Neuronal stem cell (in vitro differentiated cells): ENCODE measurements around the gene IQGAP1.
A peak's percentile ranks its signal among the peaks of the same experiment; 100 is the strongest.

Experiments used
- DNase-seq: peaks from one replicate; pipeline ENCODE4 v3.0.0-alpha.2; 2013; ENCODE audit warnings: low spot score
- H2AFZ ChIP-seq: one replicate; pipeline ENCODE4 v1.6.1; 2013; ENCODE audit warnings: mild to moderate bottlenecking, low read length, inconsistent platforms
- H2AK5ac ChIP-seq: 2 replicates; pipeline ENCODE4 v1.6.1; 2013; ENCODE audit warnings: low read depth, mild to moderate bottlenecking, inconsistent platforms, low read length, moderate library complexity, mixed read lengths
- H2BK120ac ChIP-seq: 2 replicates; pipeline ENCODE4 v1.6.1; 2013; ENCODE audit warnings: low read depth, mild to moderate bottlenecking, inconsistent platforms, low read length, moderate library complexity, mixed read lengths
- H2BK12ac ChIP-seq: one replicate; pipeline ENCODE4 v1.6.1; 2013; ENCODE audit warnings: low read length, inconsistent platforms
- H2BK15ac ChIP-seq: 2 replicates; pipeline ENCODE4 v1.6.1; 2013; ENCODE audit warnings: mild to moderate bottlenecking, low read length, inconsistent platforms, mixed read lengths
- H2BK5ac ChIP-seq: one replicate; pipeline ENCODE4 v1.6.1; 2013; ENCODE audit warnings: inconsistent platforms, mild to moderate bottlenecking, low read length, moderate library complexity
- H3K14ac ChIP-seq: one replicate; pipeline ENCODE4 v1.6.1; 2013; ENCODE audit warnings: low read length, inconsistent platforms
- H3K18ac ChIP-seq: 2 replicates; pipeline ENCODE4 v1.6.1; 2013; ENCODE audit warnings: low read length, inconsistent platforms
- H3K23ac ChIP-seq: 2 replicates; pipeline ENCODE4 v1.6.1; 2013; ENCODE audit warnings: low read depth, mild to moderate bottlenecking, mixed read lengths, low read length, inconsistent platforms; ENCODE audit not compliant: poor library complexity
- H3K27ac ChIP-seq: replicated peaks from 3 replicates; pipeline ENCODE4 v1.5.1; 2013; ENCODE audit warnings: low read length, inconsistent platforms
- H3K27me3 ChIP-seq, 3 experiments: 2 replicates each; pipeline ENCODE4 v1.6.1; 2013; ENCODE audit warnings: low read length in 3 of 3, mild to moderate bottlenecking in 2 of 3, inconsistent platforms in 1 of 3, low read depth in 1 of 3, mixed read lengths in 1 of 3, moderate library complexity in 1 of 3; ENCODE audit not compliant: control insufficient read depth in 3 of 3, insufficient read depth in 3 of 3
- H3K36me3 ChIP-seq, 2 donors: replicated peaks in 1 of 2; 2 replicates each; pipeline ENCODE4 v1.6.1; 2013; ENCODE audit warnings: low read length in 2 of 2; ENCODE audit not compliant: control insufficient read depth in 2 of 2, insufficient read depth in 2 of 2
- H3K4ac ChIP-seq: 2 replicates; pipeline ENCODE4 v1.6.1; 2013; ENCODE audit warnings: inconsistent platforms, mild to moderate bottlenecking, low read length, moderate library complexity
- H3K4me1 ChIP-seq, 2 donors: 1 replicate in 1 of 2; 2 replicates in 1 of 2; pipeline ENCODE4 v1.6.1; 2013; ENCODE audit warnings: low read length in 2 of 2, low read depth in 1 of 2; ENCODE audit not compliant: control insufficient read depth in 2 of 2, insufficient read depth in 1 of 2
- H3K4me2 ChIP-seq: one replicate; pipeline ENCODE4 v1.6.1; 2013; ENCODE audit warnings: mild to moderate bottlenecking, low read length, inconsistent platforms; ENCODE audit not compliant: insufficient read depth, poor library complexity, severe bottlenecking
- H3K4me3 ChIP-seq, 2 donors: 2 replicates each; pipeline ENCODE4 v1.5.1; 2013; ENCODE audit warnings: low read length in 2 of 2, mild to moderate bottlenecking in 2 of 2, inconsistent platforms in 1 of 2, moderate library complexity in 1 of 2
- H3K79me1 ChIP-seq: one replicate; pipeline ENCODE4 v1.6.1; 2013; ENCODE audit warnings: low read depth, mild to moderate bottlenecking, inconsistent platforms, low read length, moderate library complexity
- H3K9ac ChIP-seq: one replicate; pipeline ENCODE4 v1.6.1; 2013; ENCODE audit warnings: mild to moderate bottlenecking, low read depth, low read length, inconsistent platforms; ENCODE audit not compliant: poor library complexity
- H3K9me3 ChIP-seq, 2 donors: replicated peaks in 1 of 2; 2 replicates each; pipeline versions ENCODE3 to v1.6.1; 2013; ENCODE audit warnings: low read length in 2 of 2, mild to moderate bottlenecking in 2 of 2, inconsistent platforms in 1 of 2, low read depth in 1 of 2, mixed read lengths in 1 of 2, moderate library complexity in 1 of 2; ENCODE audit not compliant: control insufficient read depth in 2 of 2, insufficient read depth in 1 of 2
- H4K8ac ChIP-seq: one replicate; pipeline ENCODE4 v1.6.1; 2013; ENCODE audit warnings: low read depth, mild to moderate bottlenecking, inconsistent platforms, low read length, moderate library complexity
- H4K91ac ChIP-seq: one replicate; pipeline ENCODE4 v1.6.1; 2013; ENCODE audit warnings: low read length, low read depth, mild to moderate bottlenecking, inconsistent platforms; ENCODE audit not compliant: poor library complexity
- WGBS, 2 donors: extraction: QIAGEN DNeasy Blood & Tissue Kit; methylation state at CpG; one replicate each; pipeline ENCODE4 v1.1.7; 2013; ENCODE audit warnings: missing lambda C conversion rate in 2 of 2, mixed read lengths in 1 of 2; ENCODE audit not compliant: insufficient read length in 2 of 2, insufficient replicate concordance in 1 of 2; ENCODE audit errors: extremely low coverage in 2 of 2; 5-methylcytosine and 5-hydroxymethylcytosine counted together

The IQGAP1 gene

GRCh38 chr15:90489514-90489913, 101.5 kb downstream of the IQGAP1 start:
- Histone ChIP-seq H3K23ac (no peak overlapping the region), H3K79me1 (no peaks in the 10 kb centered on the region), H2BK5ac (no peak overlapping the region), H3K14ac (no peak overlapping the region), H2AK5ac (no peak overlapping the region), H3K9ac (no peak overlapping the region), H3K4me3 (no peak overlapping the region), H3K27me3 (no peaks in the 10 kb centered on the region), H2BK12ac (no peak overlapping the region), H4K91ac (no peak overlapping the region), H3K36me3 (peaks cover 10 to 96% of the 10 kb centered on the region in 2 donors), H2BK120ac (no peak overlapping the region), H3K4me2 (no peak overlapping the region), H3K27ac (no peak overlapping the region), H2BK15ac (no peak overlapping the region), H3K4me1 (no peaks in the 10 kb centered on the region), H4K8ac (no peak overlapping the region), H3K4ac (no peak overlapping the region), H2AFZ (no peak overlapping the region), H3K18ac (no peak overlapping the region), H3K9me3 (no peaks in the 10 kb centered on the region)
- no CpG with 5 or more reads among the region's 1 CpG for WGBS, 2 donors
- no peak for DNase-seq

GRCh38 chr15:90489944-90490343, 101.9 kb downstream of the IQGAP1 start:
- Histone ChIP-seq H3K4ac (no peak overlapping the region), H2BK5ac (no peak overlapping the region), H3K4me3 (no peak overlapping the region), H2AK5ac (no peak overlapping the region), H3K9me3 (no peaks in the 10 kb centered on the region), H3K18ac (no peak overlapping the region), H4K91ac (peak overlapping the region; percentile 3), H3K36me3 (peaks cover 10 to 96% of the 10 kb centered on the region in 2 donors), H3K4me2 (no peak overlapping the region), H2BK120ac (no peak overlapping the region), H3K27ac (no peak overlapping the region), H3K79me1 (no peaks in the 10 kb centered on the region), H3K14ac (no peak overlapping the region), H2BK15ac (no peak overlapping the region), H3K27me3 (no peaks in the 10 kb centered on the region), H2AFZ (no peak overlapping the region), H3K4me1 (no peaks in the 10 kb centered on the region), H3K9ac (no peak overlapping the region), H3K23ac (no peak overlapping the region), H2BK12ac (no peak overlapping the region), H4K8ac (no peak overlapping the region)
- DNase-seq = no peak
- no CpG with 5 or more reads among the region's 2 CpGs for WGBS, 2 donors

- Histone ChIP-seq H3K4me1 (no peaks in the 10 kb centered on the region), H4K8ac (no peak overlapping the region), H3K18ac (no peak overlapping the region), H3K27me3 (no peaks in the 10 kb centered on the region), H3K14ac (no peak overlapping the region), H3K23ac (no peak overlapping the region), H3K9me3 (no peaks in the 10 kb centered on the region), H3K9ac (no peak overlapping the region), H2BK12ac (no peak overlapping the region), H3K79me1 (no peaks in the 10 kb centered on the region), H2AFZ (no peak overlapping the region), H3K4me3 (no peak overlapping the region), H2BK120ac (no peak overlapping the region), H3K27ac (no peak overlapping the region), H2BK15ac (no peak overlapping the region), H3K4ac (no peak overlapping the region), H4K91ac (no peak overlapping the region), H2AK5ac (no peak overlapping the region), H3K4me2 (no peak overlapping the region), H2BK5ac (no peak overlapping the region), H3K36me3 (peaks cover 9 to 93% of the 10 kb centered on the region in 2 donors)
- no peak for DNase-seq
Measured at GRCh38 chr15:90493647-90494046, 105.6 kb downstream of the IQGAP1 start.

GRCh38 chr15:90495067-90495466, 107.0 kb downstream of the IQGAP1 start:
- Histone ChIP-seq H3K4ac (no peak overlapping the region), H2BK12ac (no peak overlapping the region), H3K4me2 (no peak overlapping the region), H3K4me1 (no peaks in the 10 kb centered on the region), H3K18ac (no peak overlapping the region), H4K91ac (no peak overlapping the region), H3K27ac (no peak overlapping the region), H4K8ac (no peak overlapping the region), H2BK5ac (no peak overlapping the region), H3K79me1 (no peaks in the 10 kb centered on the region), H3K4me3 (no peak overlapping the region), H3K23ac (no peak overlapping the region), H3K9ac (no peak overlapping the region), H2BK15ac (no peak overlapping the region), H2BK120ac (no peak overlapping the region), H2AFZ (no peak overlapping the region), H3K9me3 (no peaks in the 10 kb centered on the region), H3K27me3 (no peaks in the 10 kb centered on the region), H2AK5ac (no peak overlapping the region), H3K14ac (no peak overlapping the region), H3K36me3 (peaks cover 8 to 91% of the 10 kb centered on the region in 2 donors)
- WGBS, 2 donors = no CpG with 5 or more reads among the region's 3 CpGs
- no peak for DNase-seq
